Measurements from ENCODE around the gene BRINP2.
"Not testable (repeated sequence)": the region's sequence is repeated elsewhere in the genome, so short reads cannot be mapped to it uniquely, and the experiment has no call there.

The BRINP2 gene

GRCh38 chr1:177305040-177306018 lies 134.6 kb downstream of the BRINP2 start:
- peak in 2 of 10 donors; percentile 21 to 47 for DNase-seq
- intact Hi-C loops (cut with DNase I) = no loop called here

- intact Hi-C loops (cut with DNase I) = no loop called here
- DNase-seq = no peak
These were observed 135.3 kb downstream of the BRINP2 start for GRCh38 chr1:177306019-177306415.

- DNase-seq = peak in 3 of 10 donors; percentile 24 to 86 (median 63)
These were observed 136.2 kb downstream of the BRINP2 start for GRCh38 chr1:177306981-177307380.

GRCh38 chr1:177307771-177308170 lies 137.0 kb downstream of the BRINP2 start:
- DNase-seq = no peak
- intact Hi-C loops (cut with DNase I) = no loop called here

More at GRCh38 chr1:177306981-177307380, 136.2 kb downstream of the BRINP2 start:
- intact Hi-C loops (cut with DNase I) = no loop called here

- intact Hi-C loops (cut with DNase I) = no loop called here
- peak in 1 of 10 donors; percentile 15 for DNase-seq
These were observed 139.1 kb downstream of the BRINP2 start for GRCh38 chr1:177309880-177310279.

GRCh38 chr1:177310326-177310725 lies 139.6 kb downstream of the BRINP2 start:
- intact Hi-C loops (cut with DNase I) = no loop called here
- DNase-seq = peak in 2 of 10 donors; percentile 25 to 49

GRCh38 chr1:177311111-177311510 lies 140.4 kb downstream of the BRINP2 start:
- intact Hi-C loops (cut with DNase I) = no loop called here
- DNase-seq = peak in 4 of 10 donors; percentile 29 to 81 (median 35)

GRCh38 chr1:177311586-177311985 lies 140.8 kb downstream of the BRINP2 start:
- intact Hi-C loops (cut with DNase I) = no loop called here

GRCh38 chr1:177315261-177315660 lies 144.5 kb downstream of the BRINP2 start:
- intact Hi-C loops (cut with DNase I) = loop anchor here (5.0 kb wide), 1 partner anchor 37 kb away; no protein-coding TSS in a partner anchor
- no peak for DNase-seq

More at GRCh38 chr1:177311586-177311985, 140.8 kb downstream of the BRINP2 start:
- DNase-seq = no peak

GRCh38 chr1:177315761-177316160 lies 145.0 kb downstream of the BRINP2 start:
- intact Hi-C loops (cut with DNase I) = loop anchor here (5.0 kb wide), 1 partner anchor 37 kb away; no protein-coding TSS in a partner anchor
- no peak for DNase-seq

- intact Hi-C loops (cut with DNase I) = not testable (repeated sequence)
These were observed 150.7 kb downstream of the BRINP2 start for GRCh38 chr1:177321434-177321833.

GRCh38 chr1:177328251-177328650 lies 157.5 kb downstream of the BRINP2 start:
- intact Hi-C loops (cut with DNase I) = no loop called here
- no peak for DNase-seq

More at GRCh38 chr1:177321434-177321833, 150.7 kb downstream of the BRINP2 start:
- DNase-seq = not testable (repeated sequence)

- no peak for DNase-seq
- intact Hi-C loops (cut with DNase I) = no loop called here
These were observed 159.1 kb downstream of the BRINP2 start for GRCh38 chr1:177329871-177330270.

Data from posterior cingulate gyrus (tissue), 11 donors.